Measurements from ENCODE around the gene CNTLN. TPM values are rescaled to one million over a fixed set of nuclear protein-coding genes. Genes with fewer than 3 reads are reported as not detected.
"Not testable (repeated sequence)": the region's sequence is repeated elsewhere in the genome, so short reads cannot be mapped to it uniquely, and the experiment has no call there.

CNTLN gene
- total RNA-seq, 5 donors from 2014 or later (not counting 1 experiment from before 2014, with no cell fraction given): 0.08 to 1.1 (median 0.13) TPM

- Histone ChIP-seq H3K4me1 (ENCODE audit: control insufficient read depth in 1 of 2, extremely low read depth in 1 of 2, insufficient read depth in 2 of 2, low read length in 2 of 2) (no peaks in the 10 kb centered on the region), H3K4me3 (ENCODE audit: control insufficient read depth in 1 of 2, extremely low read depth in 1 of 2, low read length in 1 of 2) (no peak overlapping the region), H3K36me3 (ENCODE audit: control insufficient read depth in 2 of 2, extremely low read depth in 1 of 2, insufficient read depth in 1 of 2, low read length in 1 of 2) (no peaks in the 10 kb centered on the region), H3K9me3 (no peaks in the 10 kb centered on the region), H3K27ac (ENCODE audit: low read length) (no peak overlapping the region), H3K27me3 (replicated peaks in 1 of 2; ENCODE audit: control insufficient read depth in 2 of 2, extremely low read depth in 1 of 2, insufficient read depth in 2 of 2, low read length in 1 of 2) (no peaks in the 10 kb centered on the region)
- CTCF ChIA-PET: no interaction called here
- no peaks in the 10 kb centered on the region for H3K4me1 Mint-ChIP-seq
- ATAC-seq (replicated peaks in 1 of 4) (no peak), DNase-seq (no peak)
- no peak overlapping the region for H3K4me3 Mint-ChIP-seq
- H3K27me3 Mint-ChIP-seq: no peaks in the 10 kb centered on the region
- H3K9me3 Mint-ChIP-seq: peaks cover 6 to 14% (median 10%) of the 10 kb centered on the region in 3 donors
- POLR2A ChIA-PET: no interaction called here
- H3K36me3 Mint-ChIP-seq: no peaks in the 10 kb centered on the region
- no CpG with 5 or more reads among the region's 4 CpGs for WGBS (ENCODE audit: insufficient coverage)
- no peak overlapping the region for H3K27ac Mint-ChIP-seq
Measured at GRCh38 chr9:17280350-17281012, 145.6 kb downstream of the CNTLN start.

DNA sequence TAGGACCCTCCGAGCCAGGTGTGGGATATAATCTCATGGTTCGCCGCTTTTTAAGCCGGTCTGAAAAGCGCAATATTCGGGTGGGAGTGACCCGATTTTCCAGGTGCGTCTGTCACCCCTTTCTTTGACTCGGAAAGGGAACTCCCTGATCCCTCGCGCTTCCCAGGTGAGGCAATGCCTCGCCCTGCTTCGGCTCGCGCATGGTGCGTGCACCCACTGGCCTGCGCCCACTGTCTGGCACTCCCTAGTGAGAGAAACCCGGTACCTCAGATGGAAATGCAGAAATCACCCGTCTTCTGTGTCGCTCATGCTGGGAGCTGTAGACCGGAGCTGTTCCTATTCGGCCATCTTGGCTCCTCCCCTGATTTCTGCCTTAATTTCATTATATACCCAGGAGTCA, 155.8 kb downstream of the CNTLN start:
- WGBS (ENCODE audit: insufficient coverage): 100% methylated on average over 10 of the region's 22 CpGs
- H3K4me1 Mint-ChIP-seq; H3K4me3 ChIP-seq (ENCODE audit: control insufficient read depth in 1 of 2, extremely low read depth in 1 of 2, low read length in 1 of 2); H3K27ac Mint-ChIP-seq; H3K27me3 ChIP-seq (replicated peaks in 1 of 2; ENCODE audit: control insufficient read depth in 2 of 2, extremely low read depth in 1 of 2, insufficient read depth in 2 of 2, low read length in 1 of 2); CTCF ChIA-PET; POLR2A ChIA-PET; H3K9me3 ChIP-seq; H3K4me1 ChIP-seq (ENCODE audit: control insufficient read depth in 1 of 2, extremely low read depth in 1 of 2, insufficient read depth in 2 of 2, low read length in 2 of 2); H3K4me3 Mint-ChIP-seq; H3K27me3 Mint-ChIP-seq; H3K36me3 Mint-ChIP-seq; H3K36me3 ChIP-seq (ENCODE audit: control insufficient read depth in 2 of 2, extremely low read depth in 1 of 2, insufficient read depth in 1 of 2, low read length in 1 of 2); H3K27ac ChIP-seq (ENCODE audit: low read length); ATAC-seq (replicated peaks in 1 of 4); DNase-seq: not testable (repeated sequence)
- H3K9me3 Mint-ChIP-seq: peaks cover 9 to 29% (median 24%) of the 10 kb centered on the region in 3 donors

GRCh38 chr9:17291766-17292165, 156.9 kb downstream of the CNTLN start:
- no peak overlapping the region for H3K4me3 ChIP-seq (ENCODE audit: control insufficient read depth in 1 of 2, extremely low read depth in 1 of 2, low read length in 1 of 2)
- no peaks in the 10 kb centered on the region for H3K27me3 ChIP-seq (replicated peaks in 1 of 2; ENCODE audit: control insufficient read depth in 2 of 2, extremely low read depth in 1 of 2, insufficient read depth in 2 of 2, low read length in 1 of 2)
- no peaks in the 10 kb centered on the region for H3K9me3 ChIP-seq
- Mint-ChIP-seq H3K4me3 (no peak overlapping the region), H3K4me1 (no peaks in the 10 kb centered on the region), H3K9me3 (peaks cover 9 to 35% (median 27%) of the 10 kb centered on the region in 3 donors), H3K36me3 (no peaks in the 10 kb centered on the region), H3K27ac (no peak overlapping the region), H3K27me3 (no peaks in the 10 kb centered on the region)
- ATAC-seq (replicated peaks in 1 of 4) (no peak), DNase-seq (no peak)
- no peak overlapping the region for H3K27ac ChIP-seq (ENCODE audit: low read length)
- H3K4me1 ChIP-seq (ENCODE audit: control insufficient read depth in 1 of 2, extremely low read depth in 1 of 2, insufficient read depth in 2 of 2, low read length in 2 of 2): no peaks in the 10 kb centered on the region
- WGBS (ENCODE audit: insufficient coverage): 86% methylated on average over 1 of the region's 2 CpGs
- no peaks in the 10 kb centered on the region for H3K36me3 ChIP-seq (ENCODE audit: control insufficient read depth in 2 of 2, extremely low read depth in 1 of 2, insufficient read depth in 1 of 2, low read length in 1 of 2)
- ChIA-PET POLR2A (no interaction called here), CTCF (no interaction called here)

- no peak overlapping the region for H3K27ac ChIP-seq (ENCODE audit: low read length)
- Mint-ChIP-seq H3K36me3 (no peaks in the 10 kb centered on the region), H3K9me3 (peaks cover 9 to 36% (median 27%) of the 10 kb centered on the region in 3 donors), H3K4me3 (no peak overlapping the region), H3K4me1 (no peaks in the 10 kb centered on the region), H3K27ac (no peak overlapping the region), H3K27me3 (no peaks in the 10 kb centered on the region)
- H3K4me3 ChIP-seq (ENCODE audit: control insufficient read depth in 1 of 2, extremely low read depth in 1 of 2, low read length in 1 of 2): no peak overlapping the region
- CTCF ChIA-PET: interaction anchor here in 1 of 2 donors (0.6 kb wide), 1 partner anchor 76 kb away, joined by 6 read pairs; no protein-coding TSS in a partner anchor
- no peaks in the 10 kb centered on the region for H3K36me3 ChIP-seq (ENCODE audit: control insufficient read depth in 2 of 2, extremely low read depth in 1 of 2, insufficient read depth in 1 of 2, low read length in 1 of 2)
- H3K27me3 ChIP-seq (replicated peaks in 1 of 2; ENCODE audit: control insufficient read depth in 2 of 2, extremely low read depth in 1 of 2, insufficient read depth in 2 of 2, low read length in 1 of 2): no peaks in the 10 kb centered on the region
- DNase-seq (no peak), ATAC-seq (replicated peaks in 1 of 4) (no peak)
- no peaks in the 10 kb centered on the region for H3K9me3 ChIP-seq
- no peaks in the 10 kb centered on the region for H3K4me1 ChIP-seq (ENCODE audit: control insufficient read depth in 1 of 2, extremely low read depth in 1 of 2, insufficient read depth in 2 of 2, low read length in 2 of 2)
- POLR2A ChIA-PET: no interaction called here
- whole genome bisulfite sequencing (ENCODE audit: insufficient coverage): 92% methylated on average over 9 of the region's 12 CpGs
Measured at GRCh38 chr9:17293685-17294084, 158.8 kb downstream of the CNTLN start.

DNA sequence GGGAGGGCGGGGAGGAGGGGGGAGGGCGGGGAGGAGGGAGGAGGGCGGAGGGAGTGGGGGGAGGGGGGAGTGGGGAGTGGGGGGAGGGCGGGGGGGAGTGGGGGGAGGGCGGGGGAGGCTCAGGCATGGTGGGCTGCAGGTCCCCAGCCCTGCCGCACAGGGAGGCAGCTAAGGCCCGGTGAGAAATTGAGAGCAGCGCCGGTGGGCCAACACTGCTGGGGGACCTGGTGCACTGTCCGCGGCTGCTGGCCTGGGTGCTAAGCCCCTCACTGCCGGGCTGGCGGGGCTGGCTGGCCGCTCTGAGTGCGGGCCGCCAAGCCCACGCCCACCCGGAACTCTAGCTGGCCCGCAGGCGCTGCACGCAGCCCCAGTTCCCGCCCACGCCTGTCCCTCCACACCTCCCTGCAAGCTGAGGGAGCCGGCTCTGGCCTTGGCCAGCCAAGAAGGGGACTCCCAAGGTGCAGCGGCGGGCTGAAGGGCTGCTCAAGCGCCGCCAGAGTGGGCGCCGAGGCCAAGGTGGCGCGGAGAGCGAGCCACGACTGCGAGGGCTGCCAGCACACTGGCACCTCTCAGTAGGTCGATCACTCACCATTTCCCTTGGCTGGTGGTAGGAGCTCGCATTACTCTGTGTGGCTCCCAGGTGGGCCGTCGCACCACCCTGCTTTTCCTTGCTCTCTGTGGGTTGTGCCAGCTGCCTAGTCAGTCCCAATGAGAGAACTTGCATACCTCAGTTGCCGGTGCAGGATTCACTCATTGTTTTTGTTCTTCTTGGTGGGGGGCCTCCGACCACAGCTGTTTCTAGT, 160.2 kb downstream of the CNTLN start:
- no peaks in the 10 kb centered on the region for H3K27me3 ChIP-seq (replicated peaks in 1 of 2; ENCODE audit: control insufficient read depth in 2 of 2, extremely low read depth in 1 of 2, insufficient read depth in 2 of 2, low read length in 1 of 2)
- 95% methylated on average over 35 of the region's 41 CpGs for WGBS (ENCODE audit: insufficient coverage)
- ATAC-seq (replicated peaks in 1 of 4) (no peak), DNase-seq (no peak)
- Mint-ChIP-seq H3K36me3 (no peaks in the 10 kb centered on the region), H3K4me1 (no peaks in the 10 kb centered on the region), H3K27ac (no peak overlapping the region), H3K4me3 (no peak overlapping the region), H3K27me3 (no peaks in the 10 kb centered on the region), H3K9me3 (peaks cover 9 to 36% (median 27%) of the 10 kb centered on the region in 3 donors)
- no peak overlapping the region for H3K27ac ChIP-seq (ENCODE audit: low read length)
- no peak overlapping the region for H3K4me3 ChIP-seq (ENCODE audit: control insufficient read depth in 1 of 2, extremely low read depth in 1 of 2, low read length in 1 of 2)
- H3K9me3 ChIP-seq: no peaks in the 10 kb centered on the region
- H3K36me3 ChIP-seq (ENCODE audit: control insufficient read depth in 2 of 2, extremely low read depth in 1 of 2, insufficient read depth in 1 of 2, low read length in 1 of 2): no peaks in the 10 kb centered on the region
- H3K4me1 ChIP-seq (ENCODE audit: control insufficient read depth in 1 of 2, extremely low read depth in 1 of 2, insufficient read depth in 2 of 2, low read length in 2 of 2): no peaks in the 10 kb centered on the region
- ChIA-PET CTCF (no interaction called here), POLR2A (no interaction called here)

- no peak overlapping the region for H3K4me3 Mint-ChIP-seq
- DNase-seq: no peak
- POLR2A ChIA-PET: interaction anchor here in 1 of 2 donors (0.7 kb wide), 1 partner anchor 260 kb away, joined by 3 read pairs; no protein-coding TSS in a partner anchor
Measured at GRCh38 chr9:17315341-17315740, 180.5 kb downstream of the CNTLN start.

More at GRCh38 chr9:17315341-17315740, 180.5 kb downstream of the CNTLN start:
- Histone ChIP-seq H3K36me3 (ENCODE audit: control insufficient read depth in 2 of 2, extremely low read depth in 1 of 2, insufficient read depth in 1 of 2, low read length in 1 of 2) (no peaks in the 10 kb centered on the region), H3K4me1 (ENCODE audit: control insufficient read depth in 1 of 2, extremely low read depth in 1 of 2, insufficient read depth in 2 of 2, low read length in 2 of 2) (no peaks in the 10 kb centered on the region), H3K4me3 (ENCODE audit: control insufficient read depth in 1 of 2, extremely low read depth in 1 of 2, low read length in 1 of 2) (no peak overlapping the region), H3K27me3 (replicated peaks in 1 of 2; ENCODE audit: control insufficient read depth in 2 of 2, extremely low read depth in 1 of 2, insufficient read depth in 2 of 2, low read length in 1 of 2) (no peaks in the 10 kb centered on the region), H3K9me3 (no peaks in the 10 kb centered on the region), H3K27ac (ENCODE audit: low read length) (no peak overlapping the region)
- H3K4me1 Mint-ChIP-seq: no peaks in the 10 kb centered on the region
- H3K27me3 Mint-ChIP-seq: no peaks in the 10 kb centered on the region
- H3K36me3 Mint-ChIP-seq: no peaks in the 10 kb centered on the region
- no peak for ATAC-seq (replicated peaks in 1 of 4)
- H3K27ac Mint-ChIP-seq: no peak overlapping the region
- H3K9me3 Mint-ChIP-seq: peaks cover 2 to 23% (median 9%) of the 10 kb centered on the region in 3 donors
- CTCF ChIA-PET: interaction anchor here in 1 of 2 donors (1.1 kb wide), 1 partner anchor 26 kb away, joined by 3 read pairs; no protein-coding TSS in a partner anchor

Data from T-cell (primary cell).